Endothelial cell of umbilical vein (primary cell): ENCODE results near the gene KCNJ16.

Source experiments
- CTCF ChIP-seq, 2 donors: IDR thresholded peaks; 1 replicate in 1 of 2; 2 replicates in 1 of 2; pipeline ENCODE4 v1.5.1; 2011; ENCODE audit warnings: low read length in 2 of 2, mild to moderate bottlenecking in 2 of 2, moderate library complexity in 2 of 2, control low read depth in 1 of 2, inconsistent platforms in 1 of 2, low read depth in 1 of 2; ENCODE audit not compliant: insufficient read depth in 1 of 2; ENCODE audit errors: extremely low read depth in 1 of 2
- EZH2 ChIP-seq: IDR thresholded peaks from 2 replicates; pipeline ENCODE4 v1.6.1; 2012; ENCODE audit warnings: borderline replicate concordance, low read depth, mild to moderate bottlenecking, moderate library complexity, low read length, inconsistent platforms; ENCODE audit not compliant: severe bottlenecking
- FOS ChIP-seq: IDR thresholded peaks from 2 replicates; pipeline ENCODE4 v1.6.1; 2011; ENCODE audit warnings: mild to moderate bottlenecking, low read length, moderate library complexity, borderline replicate concordance; ENCODE audit not compliant: insufficient read depth
- GATA2 ChIP-seq: IDR thresholded peaks from 2 replicates; pipeline ENCODE4 v1.7.0; 2011; ENCODE audit warnings: low read depth, mild to moderate bottlenecking, moderate library complexity, mixed read lengths, low read length; ENCODE audit not compliant: insufficient read length, insufficient read depth
- MAX ChIP-seq: IDR thresholded peaks from 2 replicates; pipeline ENCODE4 v1.6.1; 2011; ENCODE audit not compliant: insufficient read depth, insufficient read length
- MYC ChIP-seq: IDR thresholded peaks from one replicate; pipeline ENCODE4 v1.6.1; 2011; ENCODE audit warnings: mild to moderate bottlenecking, low read depth, low read length
- POLR2A ChIP-seq: IDR thresholded peaks from 2 replicates; pipeline ENCODE4 v1.6.1; 2012; ENCODE audit warnings: low read depth, mild to moderate bottlenecking, control low read depth, low read length
- POLR2AphosphoS5 ChIP-seq: IDR thresholded peaks from 2 replicates; pipeline ENCODE4 v1.6.1; 2012; ENCODE audit warnings: low read depth, mild to moderate bottlenecking, control low read depth, low read length, moderate library complexity; ENCODE audit not compliant: insufficient read depth

- TF ChIP-seq CTCF (IDR thresholded peaks at IDR 0.05; ENCODE audit: extremely low read depth in 1 of 2, insufficient read depth in 1 of 2, low read depth in 1 of 2, low read length in 2 of 2), result no peak
- TF ChIP-seq POLR2AphosphoS5, result no peak
- TF ChIP-seq EZH2, result no peak
- TF ChIP-seq POLR2A, result no peak
- TF ChIP-seq MAX, result no peak
- TF ChIP-seq FOS, result no peak
- TF ChIP-seq GATA2, result no peak
- no peak for TF ChIP-seq MYC
Measured at GRCh38 chr17:70136131-70136530, 61.1 kb downstream of the KCNJ16 start.
